ENCODE measurements around the gene MDGA2. TPM values are rescaled to one million over a fixed set of nuclear protein-coding genes. Genes with fewer than 3 reads are reported as not detected.

The MDGA2 gene
- total and polyA plus RNA-seq, 7 donors: 0.01 TPM; not detected in 6

DNA sequence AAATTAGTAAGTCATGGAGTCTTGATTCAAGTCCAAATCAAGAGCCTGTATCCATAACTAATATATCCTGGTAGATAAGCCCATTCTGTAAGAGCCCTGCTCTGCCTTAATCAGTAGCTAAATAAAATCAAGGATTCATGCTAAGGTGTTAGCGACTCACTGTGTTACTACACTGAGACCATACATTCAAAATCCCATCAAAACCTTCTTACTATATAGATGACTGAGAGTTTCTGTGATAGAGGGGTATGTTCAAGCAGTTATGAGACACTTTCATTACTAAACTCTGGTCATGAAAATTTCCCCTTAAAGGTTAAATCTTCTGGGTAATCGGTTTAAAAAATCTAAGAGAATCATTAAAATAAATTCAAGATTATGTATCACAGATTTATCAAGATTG lies 78.5 kb downstream of the MDGA2 start:
- Histone ChIP-seq H3K9me3 (no peaks in the 10 kb centered on the region), H3K27ac (no peak overlapping the region), H3K36me3 (ENCODE audit: insufficient read depth in 1 of 2, low read depth in 1 of 2) (no peaks in the 10 kb centered on the region), H3K4me1 (no peaks in the 10 kb centered on the region), H3K4me3 (no peak overlapping the region), H3K27me3 (ENCODE audit: insufficient read depth in 3 of 3, low read length in 2 of 3) (no peaks in the 10 kb centered on the region)
- no peak for DNase-seq
- TF ChIP-seq, protein P1, sequence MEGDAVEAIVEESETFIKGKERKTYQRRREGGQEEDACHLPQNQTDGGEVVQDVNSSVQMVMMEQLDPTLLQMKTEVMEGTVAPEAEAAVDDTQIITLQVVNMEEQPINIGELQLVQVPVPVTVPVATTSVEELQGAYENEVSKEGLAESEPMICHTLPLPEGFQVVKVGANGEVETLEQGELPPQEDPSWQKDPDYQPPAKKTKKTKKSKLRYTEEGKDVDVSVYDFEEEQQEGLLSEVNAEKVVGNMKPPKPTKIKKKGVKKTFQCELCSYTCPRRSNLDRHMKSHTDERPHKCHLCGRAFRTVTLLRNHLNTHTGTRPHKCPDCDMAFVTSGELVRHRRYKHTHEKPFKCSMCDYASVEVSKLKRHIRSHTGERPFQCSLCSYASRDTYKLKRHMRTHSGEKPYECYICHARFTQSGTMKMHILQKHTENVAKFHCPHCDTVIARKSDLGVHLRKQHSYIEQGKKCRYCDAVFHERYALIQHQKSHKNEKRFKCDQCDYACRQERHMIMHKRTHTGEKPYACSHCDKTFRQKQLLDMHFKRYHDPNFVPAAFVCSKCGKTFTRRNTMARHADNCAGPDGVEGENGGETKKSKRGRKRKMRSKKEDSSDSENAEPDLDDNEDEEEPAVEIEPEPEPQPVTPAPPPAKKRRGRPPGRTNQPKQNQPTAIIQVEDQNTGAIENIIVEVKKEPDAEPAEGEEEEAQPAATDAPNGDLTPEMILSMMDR (IDR thresholded peaks at IDR 0.05): no peak
- intact Hi-C loops (cut with DNase I): no loop called here
- ATAC-seq: no peak
- WGBS, 3 donors: 76 to 85% (median 81%) methylated on average over 2 of the region's 2 CpGs

DNA sequence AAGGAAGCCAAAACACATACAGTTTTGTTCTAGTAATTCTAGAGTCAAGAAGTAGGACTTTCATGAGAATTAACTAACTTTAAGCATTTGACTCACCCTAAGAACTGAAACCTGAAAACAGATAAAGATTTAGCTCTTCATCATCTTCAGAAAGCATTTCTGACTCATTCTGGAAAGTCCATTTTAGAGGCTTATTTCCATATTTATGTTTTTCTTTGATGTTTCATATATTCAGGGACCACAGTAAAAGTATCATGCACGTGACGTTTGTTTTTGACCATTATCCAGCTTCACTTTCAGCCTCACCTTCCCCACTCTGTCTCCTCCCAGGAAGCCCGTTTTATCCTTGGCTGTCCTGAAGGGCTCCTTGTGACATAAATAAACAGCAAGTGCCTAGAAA lies 79.2 kb downstream of the MDGA2 start:
- intact Hi-C loops (cut with DNase I): no loop called here
- H3K36me3 ChIP-seq (ENCODE audit: insufficient read depth in 1 of 2, low read depth in 1 of 2): no peaks in the 10 kb centered on the region
- TF ChIP-seq, protein P1 (IDR thresholded peaks at IDR 0.05): no peak
- no peaks in the 10 kb centered on the region for H3K9me3 ChIP-seq
- H3K27ac ChIP-seq: no peak overlapping the region
- DNase-seq (no peak), ATAC-seq (no peak)
- no peaks in the 10 kb centered on the region for H3K4me1 ChIP-seq
- WGBS, 3 donors: 75 to 83% (median 80%) methylated on average over 3 of the region's 3 CpGs
- no peak overlapping the region for H3K4me3 ChIP-seq
- H3K27me3 ChIP-seq (ENCODE audit: insufficient read depth in 3 of 3, low read length in 2 of 3): no peaks in the 10 kb centered on the region

DNA sequence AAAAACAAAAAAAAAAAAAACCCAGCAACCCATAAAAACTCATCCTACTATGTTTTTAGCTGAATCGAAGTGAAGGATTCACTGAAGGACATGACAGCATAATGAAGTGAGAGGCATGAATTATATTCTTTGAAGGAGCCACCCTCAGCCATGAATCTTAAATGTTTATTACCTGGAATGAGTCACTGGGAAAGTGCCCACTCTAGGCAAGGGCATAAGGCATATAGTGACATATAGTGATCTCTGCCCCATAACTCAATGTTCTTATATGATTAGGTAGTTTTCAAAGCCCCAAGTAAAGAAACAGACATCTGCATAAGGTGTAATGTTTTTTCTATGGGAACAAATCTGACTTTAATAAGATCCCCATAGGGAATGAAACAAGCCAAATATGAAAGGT lies 79.9 kb downstream of the MDGA2 start:
- intact Hi-C loops (cut with DNase I): no loop called here
- H3K27ac ChIP-seq: no peak overlapping the region
- no peak for DNase-seq
- no peaks in the 10 kb centered on the region for H3K4me1 ChIP-seq
- no peak for ATAC-seq
- H3K9me3 ChIP-seq: no peaks in the 10 kb centered on the region
- TF ChIP-seq, protein P1 (IDR thresholded peaks at IDR 0.05): no peak
- H3K27me3 ChIP-seq (ENCODE audit: insufficient read depth in 3 of 3, low read length in 2 of 3): no peaks in the 10 kb centered on the region
- WGBS, 3 donors: 73 to 91% (median 88%) methylated on average over 1 of the region's 1 CpG
- H3K36me3 ChIP-seq (ENCODE audit: insufficient read depth in 1 of 2, low read depth in 1 of 2): no peaks in the 10 kb centered on the region
- H3K4me3 ChIP-seq: no peak overlapping the region

DNA sequence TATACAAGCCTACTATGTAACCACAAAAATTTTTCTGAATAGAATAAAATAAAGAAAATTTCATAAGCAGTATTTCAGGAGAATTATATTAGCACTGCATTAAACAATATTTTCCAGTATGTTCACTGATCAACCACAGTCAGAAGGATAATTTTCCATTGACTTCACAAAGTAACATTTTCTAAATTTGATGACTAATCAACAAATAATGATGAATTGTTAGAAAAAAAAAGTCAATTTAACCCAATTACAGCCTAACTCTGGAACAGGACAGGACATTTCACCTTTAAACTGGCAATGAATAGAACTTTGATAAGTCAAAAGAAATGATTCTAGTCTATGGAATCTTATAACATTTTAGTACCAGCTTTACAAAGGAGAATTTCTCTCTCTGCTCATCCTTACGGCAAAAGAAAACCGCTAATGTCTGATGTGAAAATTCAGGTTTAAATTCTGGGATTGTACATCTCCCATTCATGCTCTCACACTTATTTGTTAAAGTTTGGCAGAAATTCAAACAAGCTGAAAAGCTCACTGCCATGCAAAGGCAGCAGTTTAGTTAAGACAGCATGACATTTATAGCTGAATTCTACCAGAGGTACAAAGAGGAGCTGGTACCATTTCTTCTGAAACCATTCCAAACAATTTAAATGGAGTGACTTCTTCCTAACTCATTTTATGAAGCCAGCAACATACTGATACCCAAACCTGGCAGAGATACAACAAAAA lies 84.5 kb downstream of the MDGA2 start:
- Histone ChIP-seq H3K9me3 (no peaks in the 10 kb centered on the region), H3K27ac (no peak overlapping the region), H3K27me3 (ENCODE audit: insufficient read depth in 3 of 3, low read length in 2 of 3) (no peaks in the 10 kb centered on the region), H3K4me1 (no peaks in the 10 kb centered on the region), H3K4me3 (no peak overlapping the region), H3K36me3 (ENCODE audit: insufficient read depth in 1 of 2, low read depth in 1 of 2) (no peaks in the 10 kb centered on the region)
- TF ChIP-seq, protein P1 (IDR thresholded peaks at IDR 0.05): no peak
- intact Hi-C loops (cut with DNase I): no loop called here
- ATAC-seq (no peak), DNase-seq (no peak)
- WGBS, 3 donors: 40 to 42% (median 41%) methylated on average over 2 of the region's 2 CpGs

DNA sequence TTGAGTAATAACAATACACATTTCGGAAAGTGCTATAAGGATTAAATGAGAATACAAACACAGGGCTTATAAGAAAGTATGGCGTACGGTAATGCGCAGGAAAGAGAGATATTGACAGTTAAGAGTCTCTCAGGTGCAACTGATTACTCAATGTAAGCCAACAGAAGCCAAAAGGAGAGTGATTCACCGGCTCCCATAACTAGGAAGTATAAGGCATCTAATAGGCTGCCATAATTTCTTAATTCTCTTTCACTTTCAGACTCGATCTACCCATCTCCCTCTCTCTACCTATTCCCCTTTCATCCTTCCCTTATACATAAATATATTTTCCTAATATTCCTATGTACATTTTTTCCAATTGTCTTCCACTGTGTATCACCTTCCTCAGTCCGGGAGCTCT lies 90.0 kb downstream of the MDGA2 start:
- WGBS, 3 donors: 91 to 93% (median 92%) methylated on average over 7 of the region's 7 CpGs
- ATAC-seq (no peak), DNase-seq (no peak)
- H3K4me1 ChIP-seq: no peaks in the 10 kb centered on the region
- no peaks in the 10 kb centered on the region for H3K36me3 ChIP-seq (ENCODE audit: insufficient read depth in 1 of 2, low read depth in 1 of 2)
- no peaks in the 10 kb centered on the region for H3K9me3 ChIP-seq
- H3K4me3 ChIP-seq: no peak overlapping the region
- TF ChIP-seq, protein P1 (IDR thresholded peaks at IDR 0.05): no peak
- no peaks in the 10 kb centered on the region for H3K27me3 ChIP-seq (ENCODE audit: insufficient read depth in 3 of 3, low read length in 2 of 3)
- no peak overlapping the region for H3K27ac ChIP-seq
- intact Hi-C loops (cut with DNase I): no loop called here
